Kidney epithelial cell (primary cell): Measurements from ENCODE around the gene FBXO3. TPM values are rescaled to one million over a fixed set of nuclear protein-coding genes. Genes with fewer than 3 reads are reported as not detected.
A peak's percentile ranks its signal among the peaks of the same experiment; 100 is the strongest.
"Not testable (repeated sequence)": the region's sequence is repeated elsewhere in the genome, so short reads cannot be mapped to it uniquely, and the experiment has no call there.

Experiments
- DNase-seq: peaks from one replicate; pipeline ENCODE4 v3.0.0-alpha.2; 2010; ENCODE audit warnings: low read depth
- H3K27me3 ChIP-seq: 2 replicates; pipeline ENCODE4 v1.6.0; 2011; ENCODE audit warnings: low read length; ENCODE audit not compliant: control insufficient read depth, insufficient read depth
- H3K36me3 ChIP-seq: 2 replicates; pipeline ENCODE4 v1.5.1; 2011; ENCODE audit warnings: low read length; ENCODE audit not compliant: control insufficient read depth, insufficient read depth
- H3K4me3 ChIP-seq: 2 replicates; pipeline ENCODE4 v1.5.1; 2011; ENCODE audit warnings: low read depth, mild to moderate bottlenecking, control low read depth, low read length
- total RNA-seq: library from RNA; depleted of rRNA; stranded (reverse); fragments of >200 nt; gene quantifications from 2 replicates; pipeline ENCODE4 v1.2.3, GENCODE V29; 2015
- TF ChIP-seq, protein P1 (sequence below): IDR thresholded peaks from 2 replicates; pipeline ENCODE4 v1.5.1; 2011; ENCODE audit warnings: mild to moderate bottlenecking, moderate library complexity, low read length, control low read depth, inconsistent platforms; ENCODE audit not compliant: insufficient read depth, poor library complexity, severe bottlenecking

The FBXO3 gene, protein sequence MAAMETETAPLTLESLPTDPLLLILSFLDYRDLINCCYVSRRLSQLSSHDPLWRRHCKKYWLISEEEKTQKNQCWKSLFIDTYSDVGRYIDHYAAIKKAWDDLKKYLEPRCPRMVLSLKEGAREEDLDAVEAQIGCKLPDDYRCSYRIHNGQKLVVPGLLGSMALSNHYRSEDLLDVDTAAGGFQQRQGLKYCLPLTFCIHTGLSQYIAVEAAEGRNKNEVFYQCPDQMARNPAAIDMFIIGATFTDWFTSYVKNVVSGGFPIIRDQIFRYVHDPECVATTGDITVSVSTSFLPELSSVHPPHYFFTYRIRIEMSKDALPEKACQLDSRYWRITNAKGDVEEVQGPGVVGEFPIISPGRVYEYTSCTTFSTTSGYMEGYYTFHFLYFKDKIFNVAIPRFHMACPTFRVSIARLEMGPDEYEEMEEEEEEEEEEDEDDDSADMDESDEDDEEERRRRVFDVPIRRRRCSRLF
- total RNA-seq, result 29.9 and 34.6 TPM in 2 replicates

DNA sequence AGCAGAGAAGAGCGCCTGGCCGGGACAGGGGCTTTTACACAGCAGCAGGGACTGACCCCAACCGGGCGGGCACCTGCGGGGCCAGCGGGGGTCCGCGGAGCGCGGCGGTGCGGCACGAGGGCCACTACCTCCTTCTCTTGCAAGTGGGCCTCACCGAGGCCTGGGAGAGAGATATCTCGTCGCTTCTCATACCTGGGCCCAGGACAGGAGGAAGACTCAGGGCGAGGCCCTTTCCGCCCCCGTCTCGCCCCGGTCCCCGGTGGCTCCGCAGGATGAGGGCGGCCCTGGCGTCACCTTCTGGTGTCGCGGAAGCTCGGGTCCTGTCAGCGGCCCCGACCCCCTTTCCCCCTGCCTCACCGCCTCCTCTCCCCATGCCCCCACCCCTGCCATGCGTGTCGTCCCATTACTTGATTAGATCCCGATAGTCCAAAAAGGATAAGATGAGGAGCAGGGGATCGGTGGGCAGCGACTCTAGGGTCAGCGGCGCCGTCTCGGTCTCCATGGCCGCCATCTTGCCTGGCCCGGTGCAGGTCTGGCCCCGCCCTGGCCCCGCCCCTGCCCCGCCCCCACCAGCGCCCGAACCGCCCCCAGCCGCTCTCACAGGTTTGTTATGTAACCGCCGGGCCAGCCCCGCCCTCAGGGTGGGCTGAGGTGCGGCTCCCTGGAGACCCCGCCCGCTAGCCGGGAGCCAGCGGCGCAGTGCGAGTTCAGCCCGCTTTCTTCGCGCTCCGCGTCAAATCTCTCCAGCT lies at the start of gene FBXO3:
TSS of gene FBXO3 (minus strand) at position 534 of the 749 bp plus-strand sequence. CDS start at position 511, 23 bp downstream.
- TF ChIP-seq, protein P1, sequence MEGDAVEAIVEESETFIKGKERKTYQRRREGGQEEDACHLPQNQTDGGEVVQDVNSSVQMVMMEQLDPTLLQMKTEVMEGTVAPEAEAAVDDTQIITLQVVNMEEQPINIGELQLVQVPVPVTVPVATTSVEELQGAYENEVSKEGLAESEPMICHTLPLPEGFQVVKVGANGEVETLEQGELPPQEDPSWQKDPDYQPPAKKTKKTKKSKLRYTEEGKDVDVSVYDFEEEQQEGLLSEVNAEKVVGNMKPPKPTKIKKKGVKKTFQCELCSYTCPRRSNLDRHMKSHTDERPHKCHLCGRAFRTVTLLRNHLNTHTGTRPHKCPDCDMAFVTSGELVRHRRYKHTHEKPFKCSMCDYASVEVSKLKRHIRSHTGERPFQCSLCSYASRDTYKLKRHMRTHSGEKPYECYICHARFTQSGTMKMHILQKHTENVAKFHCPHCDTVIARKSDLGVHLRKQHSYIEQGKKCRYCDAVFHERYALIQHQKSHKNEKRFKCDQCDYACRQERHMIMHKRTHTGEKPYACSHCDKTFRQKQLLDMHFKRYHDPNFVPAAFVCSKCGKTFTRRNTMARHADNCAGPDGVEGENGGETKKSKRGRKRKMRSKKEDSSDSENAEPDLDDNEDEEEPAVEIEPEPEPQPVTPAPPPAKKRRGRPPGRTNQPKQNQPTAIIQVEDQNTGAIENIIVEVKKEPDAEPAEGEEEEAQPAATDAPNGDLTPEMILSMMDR, result no peak
- no peak for DNase-seq
- Histone ChIP-seq H3K4me3 (peak within 1 kb of the TSS; percentile 75), H3K36me3 (no peaks in the 10 kb centered on the region), H3K27me3 (no peaks in the 10 kb centered on the region)

DNA sequence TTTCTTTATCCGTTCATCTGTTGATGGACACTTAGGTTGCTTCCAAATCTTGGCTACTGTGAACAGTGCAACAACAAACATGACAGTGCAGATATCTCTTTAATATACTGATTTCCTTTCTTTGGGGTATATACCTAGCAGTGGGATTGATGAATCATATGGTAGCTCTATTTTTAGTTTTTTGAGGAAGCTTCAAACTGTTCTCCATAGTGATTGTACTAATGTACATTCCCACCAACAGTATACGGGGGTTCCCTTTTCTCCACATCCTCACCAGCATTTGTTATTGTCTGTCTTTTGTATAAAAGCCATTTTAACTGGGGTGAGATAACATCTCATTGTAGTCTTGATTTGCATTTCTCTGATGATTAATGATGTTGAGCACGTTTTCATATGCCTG lies 48.7 kb upstream of the FBXO3 start:
- not testable (repeated sequence) for DNase-seq, H3K4me3 ChIP-seq, H3K36me3 ChIP-seq
- peaks cover 21% of the 10 kb centered on the region for H3K27me3 ChIP-seq

DNA sequence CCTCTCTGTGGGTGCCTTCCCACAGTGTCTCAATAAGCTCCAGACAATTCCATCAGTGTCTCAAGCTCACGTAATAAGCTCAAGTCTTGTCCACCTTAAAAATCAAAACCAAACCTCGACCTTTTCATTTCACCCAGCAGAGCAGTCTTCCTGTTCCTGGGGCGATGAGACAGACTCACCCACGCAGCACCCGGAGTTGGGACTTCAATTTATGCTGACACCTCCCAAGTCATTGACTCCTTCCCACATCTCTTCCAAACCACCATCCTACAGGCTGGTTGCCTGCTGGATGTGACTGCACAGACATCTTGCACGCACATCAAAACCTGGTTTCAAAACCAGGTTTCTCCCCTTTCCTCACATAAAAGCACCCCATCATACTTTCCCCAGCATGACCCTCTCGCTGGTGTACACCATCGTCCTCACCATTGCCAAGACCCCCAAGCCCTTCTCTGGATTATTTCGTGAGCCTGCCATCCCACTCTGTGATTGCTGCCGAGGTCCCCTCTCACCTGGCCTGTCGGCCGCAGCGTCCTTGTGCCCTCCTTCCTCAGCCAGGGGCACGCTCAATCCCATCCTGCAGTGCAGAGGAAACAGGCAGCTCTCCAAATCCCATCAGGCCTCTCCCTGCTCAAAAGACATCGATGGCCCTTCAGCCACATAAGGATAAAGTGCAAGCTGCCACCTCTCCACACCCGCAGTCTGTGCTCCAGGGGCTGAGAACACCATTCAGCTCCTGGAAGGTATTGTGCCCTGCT lies 45.1 kb upstream of the FBXO3 start:
- H3K27me3 ChIP-seq, result peaks cover 21% of the 10 kb centered on the region
- TF ChIP-seq, protein P1, result no peak
- DNase-seq, result no peak
- no peaks in the 10 kb centered on the region for H3K36me3 ChIP-seq
- no peak overlapping the region for H3K4me3 ChIP-seq

DNA sequence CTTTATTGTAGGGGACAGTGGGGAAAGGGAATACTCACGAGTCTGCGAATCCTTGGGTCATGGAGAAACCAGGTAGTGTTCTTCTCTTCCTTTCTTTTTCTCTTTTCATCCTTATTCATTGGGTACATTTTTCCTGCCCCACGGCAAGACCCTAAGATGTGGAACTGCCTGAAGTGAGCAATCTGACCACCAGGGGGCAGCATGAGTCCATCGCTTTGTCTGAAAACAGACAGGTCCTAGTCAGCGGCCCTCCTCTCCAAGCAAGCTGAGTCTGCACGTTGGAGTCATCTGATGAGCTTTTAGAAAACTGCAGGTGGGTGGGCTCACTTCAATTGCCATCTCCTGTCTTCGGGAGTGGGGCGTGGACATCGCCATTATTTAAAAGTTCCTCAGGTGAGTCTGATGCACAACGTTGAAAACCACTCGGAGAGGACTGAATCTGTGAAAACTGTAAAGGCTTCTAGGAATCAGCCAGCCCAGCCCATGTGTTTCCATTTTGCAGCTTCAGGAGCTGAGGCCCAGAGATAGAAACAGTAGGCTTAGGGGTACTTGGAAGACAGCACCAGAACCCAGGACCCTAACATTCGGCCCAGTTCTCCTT lies 34.0 kb upstream of the FBXO3 start:
- TF ChIP-seq, protein P1, result peak; percentile 94
- H3K4me3 ChIP-seq, result no peak overlapping the region
- no peak for DNase-seq
- no peaks in the 10 kb centered on the region for H3K27me3 ChIP-seq
- H3K36me3 ChIP-seq, result no peaks in the 10 kb centered on the region

DNA sequence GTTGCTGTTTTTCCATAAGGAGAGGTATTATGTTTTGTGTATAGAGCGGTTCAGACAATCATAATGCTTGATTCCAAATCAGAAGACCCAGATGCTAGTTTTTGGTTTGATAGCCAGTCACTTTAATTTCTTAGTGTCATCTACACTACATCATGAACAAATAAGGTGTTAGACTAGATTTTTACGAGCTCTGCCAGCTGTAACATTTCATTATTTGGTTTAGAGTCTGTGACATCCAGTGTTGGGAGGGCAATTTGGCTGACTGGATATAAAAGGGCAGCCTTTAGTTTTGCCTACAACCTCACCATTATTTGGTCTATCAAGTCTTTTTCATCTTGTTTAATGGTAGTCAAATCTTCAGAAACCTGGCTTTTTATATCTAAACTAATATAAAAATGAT lies 30.2 kb upstream of the FBXO3 start:
- DNase-seq, result no peak
- Histone ChIP-seq H3K36me3 (no peaks in the 10 kb centered on the region), H3K4me3 (no peak overlapping the region), H3K27me3 (no peaks in the 10 kb centered on the region)
- TF ChIP-seq, protein P1, result no peak
